ENCODE measurements around the gene CPNE5.

The CPNE5 gene

DNA sequence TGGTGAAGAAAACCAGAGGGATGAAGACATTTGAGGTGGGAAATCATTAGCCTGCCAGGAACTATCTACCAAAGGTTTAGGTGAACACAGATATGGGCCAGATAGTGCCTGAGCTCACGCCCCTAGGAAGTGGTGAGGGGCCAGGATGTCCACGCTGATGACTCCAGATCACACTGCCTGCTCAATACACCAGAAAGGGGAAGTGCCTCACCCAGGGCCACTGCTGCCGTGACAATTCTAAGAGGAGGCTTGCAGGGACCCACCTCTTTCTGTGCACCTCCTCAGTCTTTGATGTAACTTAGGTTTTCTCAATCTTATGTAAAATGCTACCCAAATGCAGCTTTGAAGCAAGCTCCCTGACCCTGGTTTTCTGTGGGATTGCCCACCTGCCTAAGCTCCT is 147.0 kb downstream of the CPNE5 start:
- in situ Hi-C loops (cut with HindIII; ENCODE audit: low sequenced_read_pairs) = no loop called here

DNA sequence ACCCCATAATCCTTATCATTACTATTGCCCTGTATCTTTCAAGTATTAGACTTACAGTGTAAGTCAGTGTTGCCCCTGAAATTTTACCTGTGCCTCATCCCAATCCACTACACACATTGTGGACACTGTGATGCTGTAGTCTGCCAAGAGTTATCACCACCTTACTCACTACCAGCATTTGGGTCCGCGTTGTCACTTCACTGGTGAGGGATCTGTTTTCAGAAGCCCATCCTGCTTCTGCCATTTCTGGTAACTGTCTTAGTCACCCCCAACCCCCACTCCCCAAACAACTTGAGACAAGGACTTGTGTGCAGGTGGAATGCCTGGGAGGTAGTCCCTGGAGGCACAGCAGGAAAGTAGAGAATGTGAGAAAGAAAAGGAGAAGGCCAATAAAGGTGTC is 147.6 kb downstream of the CPNE5 start:
- in situ Hi-C loops (cut with HindIII; ENCODE audit: low sequenced_read_pairs) = no loop called here

DNA sequence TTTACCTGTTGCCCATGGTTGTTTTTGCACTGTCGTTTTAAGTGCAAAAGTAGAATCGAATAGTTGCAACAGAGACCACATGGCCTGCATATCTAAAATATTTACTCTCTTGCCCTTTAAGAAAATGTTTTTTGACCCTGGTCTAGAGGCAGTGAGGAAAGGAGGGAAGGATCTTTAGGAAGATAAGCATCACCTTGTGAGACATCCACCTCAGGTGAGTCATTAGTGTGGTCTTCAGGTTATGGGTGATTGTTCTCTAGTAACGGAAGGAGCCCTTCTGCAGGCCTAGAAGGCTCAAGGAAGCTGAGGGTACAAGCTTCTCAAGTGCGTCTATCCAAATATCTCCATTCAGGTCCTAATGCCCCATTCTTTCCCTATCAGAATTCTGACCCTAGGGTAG is 148.2 kb downstream of the CPNE5 start:
- in situ Hi-C loops (cut with HindIII; ENCODE audit: low sequenced_read_pairs) = no loop called here

Data from endothelial cell of hepatic sinusoid (primary cell).